ENCODE measurements around the gene AMIGO1.

The AMIGO1 gene

DNA sequence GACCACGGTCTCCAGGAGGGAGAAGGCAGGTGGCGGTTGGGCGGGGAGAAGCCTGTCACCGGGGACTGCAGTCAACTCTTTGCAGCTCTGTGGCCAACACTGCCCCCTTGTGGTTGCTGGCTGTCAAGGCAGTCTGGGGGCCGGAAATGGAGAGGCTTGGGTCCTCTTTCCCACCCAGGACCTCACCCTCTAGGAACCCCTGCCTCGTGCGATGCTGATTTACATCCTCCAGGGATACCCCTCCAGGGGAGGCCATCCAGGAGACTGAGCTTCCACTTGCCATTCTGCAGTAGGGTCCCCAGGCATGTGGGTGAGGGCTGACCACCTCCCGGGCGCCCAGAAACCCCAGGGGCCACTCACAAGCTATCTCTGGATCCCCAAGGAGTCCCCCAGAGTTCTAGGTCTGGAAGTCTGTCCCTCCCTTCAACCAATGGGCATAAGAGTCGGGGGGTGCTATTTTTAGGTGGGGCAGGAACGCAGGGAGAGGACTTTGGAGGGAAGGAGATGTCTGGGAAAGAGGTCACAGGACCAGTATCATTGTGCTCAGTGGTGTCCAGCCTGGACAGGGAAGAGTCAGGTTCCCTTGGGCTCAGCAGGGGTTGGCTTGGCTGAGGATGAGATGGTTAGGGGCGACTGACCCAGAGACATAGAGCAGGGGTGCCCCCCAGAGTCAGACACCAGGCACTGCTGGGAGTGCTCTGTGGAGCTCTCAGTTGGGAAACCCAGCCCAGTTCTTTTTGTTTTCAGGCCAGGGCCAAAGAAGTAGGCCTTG lies 23.0 kb upstream of the AMIGO1 start:
- peak; percentile 87 for DNase-seq

DNA sequence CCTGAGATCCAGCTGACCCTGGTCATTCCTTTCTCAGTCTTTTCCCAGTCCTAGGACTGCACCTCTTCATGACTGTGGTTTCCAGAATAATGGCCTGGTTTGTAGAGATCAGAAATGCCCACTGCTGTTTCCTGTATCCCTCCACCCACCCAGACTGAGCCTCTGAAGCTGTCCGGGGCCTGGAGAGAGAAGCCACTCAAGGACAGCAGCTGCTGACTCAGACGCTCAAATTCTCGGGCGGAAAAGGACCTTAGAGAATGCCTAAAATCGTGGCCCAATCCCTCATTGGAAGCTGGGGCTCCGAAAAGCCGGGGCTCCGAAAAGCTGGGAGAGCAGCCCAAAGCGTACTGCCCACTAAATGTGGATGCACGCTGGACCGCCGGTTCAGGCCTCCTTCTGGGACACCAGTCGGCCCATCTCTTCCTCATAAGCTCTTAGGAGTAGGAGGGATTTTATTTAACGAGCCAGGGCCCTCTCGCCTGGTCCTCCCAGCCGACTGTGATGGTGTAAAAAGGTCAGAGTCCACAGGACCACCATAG lies 22.4 kb upstream of the AMIGO1 start:
- no peak for DNase-seq

DNA sequence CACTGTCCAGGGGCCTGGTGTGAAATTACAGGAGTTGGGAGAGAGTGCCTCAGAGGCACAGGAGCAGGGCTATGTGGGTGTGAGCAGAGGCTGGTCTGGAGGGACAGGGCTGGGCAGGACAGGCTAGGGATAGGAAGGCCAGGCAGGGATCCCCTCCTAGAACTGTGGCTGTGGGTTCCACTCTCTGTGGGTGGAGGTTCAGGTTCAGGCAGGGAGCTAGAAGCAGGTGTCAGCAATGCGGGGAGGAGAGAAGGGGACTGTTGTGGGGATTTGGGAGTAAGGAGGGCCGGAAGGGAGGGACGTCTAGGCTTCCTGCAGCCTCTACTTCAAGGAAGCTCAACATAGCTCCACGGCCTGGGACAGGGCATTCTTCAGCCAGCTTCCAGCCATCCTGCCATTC lies 21.9 kb upstream of the AMIGO1 start:
- no peak for DNase-seq

DNA sequence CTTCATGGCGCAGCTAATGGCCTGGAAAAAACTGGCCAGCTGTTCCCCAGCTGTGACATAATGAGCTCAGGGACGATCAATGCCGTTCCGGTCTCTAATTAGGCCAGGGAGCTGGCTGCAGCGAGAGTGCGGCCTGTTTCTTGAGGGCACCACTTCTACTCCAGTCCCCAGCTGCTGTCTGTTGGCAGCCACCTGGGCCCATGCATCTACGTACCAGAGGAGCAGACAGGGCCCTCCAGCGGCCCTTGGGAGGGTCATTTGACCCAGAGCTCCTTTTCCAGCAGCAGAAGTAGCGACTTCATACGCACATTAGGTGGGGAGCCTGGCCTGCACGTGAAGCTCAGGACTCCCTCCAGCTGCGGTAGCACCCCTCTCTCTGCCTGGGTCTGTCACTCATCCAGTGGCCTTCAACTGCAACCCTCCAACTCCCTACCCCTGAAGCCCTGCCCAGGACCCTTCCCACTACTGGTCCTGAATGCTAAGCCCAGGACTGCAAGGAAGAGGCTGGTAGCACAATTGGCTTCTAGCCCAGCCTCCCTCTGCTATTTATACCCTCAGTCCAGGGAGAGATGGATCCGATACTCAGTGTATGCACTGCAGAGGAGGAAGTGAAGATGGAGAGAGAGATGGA lies 21.0 kb upstream of the AMIGO1 start:
- DNase-seq = no peak

DNA sequence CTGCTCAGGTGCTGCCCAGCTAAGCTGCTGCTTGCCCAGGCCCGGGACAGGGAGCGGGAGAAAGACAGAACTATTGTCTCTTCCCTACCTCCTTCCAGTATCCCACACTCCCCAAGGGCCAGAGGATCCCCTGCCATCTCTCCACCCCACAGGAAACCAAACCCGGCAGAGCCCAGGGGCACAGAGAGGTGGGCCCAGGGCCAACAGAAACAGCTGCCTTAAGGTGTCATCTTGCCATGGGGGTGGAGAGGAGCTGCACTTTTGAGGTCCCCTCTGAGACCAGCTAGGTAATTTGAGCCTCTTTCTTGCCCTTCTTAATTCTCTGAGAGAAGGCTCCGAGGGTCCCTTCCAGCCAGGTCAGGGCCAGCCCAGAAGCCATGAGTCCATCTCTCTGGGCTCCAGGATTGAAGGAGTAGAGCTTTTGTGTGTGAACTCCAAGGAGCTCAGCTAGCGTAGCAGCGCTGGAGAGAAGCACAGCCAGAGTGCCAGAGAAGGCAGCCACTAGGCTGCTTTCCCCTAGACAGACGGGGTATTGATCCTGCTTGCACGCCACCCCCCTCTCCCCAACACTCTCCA lies 20.4 kb upstream of the AMIGO1 start:
- DNase-seq = no peak

DNA sequence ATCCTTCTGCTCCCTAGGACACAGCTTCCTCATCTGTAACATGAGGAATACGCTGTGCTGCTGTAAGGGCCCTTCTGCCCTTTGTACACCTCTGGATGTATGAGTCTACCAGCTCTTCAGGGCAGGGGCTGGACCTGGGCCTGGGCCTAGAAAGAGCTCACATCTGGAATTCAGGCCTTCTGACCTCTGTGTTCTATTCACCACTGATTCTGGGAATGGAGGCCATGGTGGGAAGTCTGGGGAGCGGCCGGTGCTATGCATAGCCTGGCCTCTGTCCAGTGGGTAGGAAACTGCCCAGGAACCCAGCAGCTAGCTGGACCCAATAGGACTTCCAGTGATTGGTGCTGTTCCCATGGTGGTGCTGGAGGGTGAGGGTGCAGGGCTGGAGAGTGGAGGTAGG lies 19.2 kb upstream of the AMIGO1 start:
- DNase-seq = no peak

DNA sequence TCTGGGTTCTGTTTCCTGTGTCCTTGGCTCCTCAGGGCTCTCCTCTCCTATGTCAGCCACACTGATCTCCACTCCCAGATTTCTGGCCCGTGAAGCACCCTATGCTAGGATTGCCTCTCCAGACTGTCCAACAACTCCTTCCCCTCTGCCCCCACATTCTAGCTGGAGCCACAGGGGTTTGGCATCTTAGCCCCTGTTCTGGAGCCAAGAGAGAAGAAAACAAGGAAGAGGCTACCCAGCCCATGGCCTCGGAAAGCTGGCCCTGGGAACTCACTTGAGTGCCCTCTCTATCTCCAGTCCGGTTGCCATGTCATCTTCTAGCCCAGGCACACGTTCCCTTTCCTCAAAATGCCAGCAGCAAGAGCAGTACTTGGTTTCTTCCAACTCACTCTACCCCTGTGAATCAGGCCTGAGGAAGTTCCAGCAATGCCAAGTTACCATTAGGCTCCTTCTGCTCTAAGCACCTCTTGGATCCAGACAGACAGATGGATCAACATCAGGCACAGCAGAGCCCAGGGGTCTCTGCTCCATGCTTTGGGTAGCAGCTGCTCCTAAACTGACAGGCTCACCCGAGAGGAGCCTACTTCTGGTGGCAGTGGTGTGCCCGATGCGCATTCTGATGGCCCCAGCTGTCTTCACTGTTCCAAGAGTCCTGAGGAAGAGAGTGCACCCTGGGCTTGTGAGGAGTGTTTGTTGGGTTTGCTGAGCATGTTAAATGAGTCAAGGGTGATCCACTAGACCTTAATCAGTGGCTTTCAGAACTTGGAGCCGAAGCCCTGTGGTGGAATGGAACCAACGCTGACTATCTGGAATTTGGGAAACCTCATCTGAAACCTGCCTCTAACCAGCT lies 18.5 kb upstream of the AMIGO1 start:
- no peak for DNase-seq

DNA sequence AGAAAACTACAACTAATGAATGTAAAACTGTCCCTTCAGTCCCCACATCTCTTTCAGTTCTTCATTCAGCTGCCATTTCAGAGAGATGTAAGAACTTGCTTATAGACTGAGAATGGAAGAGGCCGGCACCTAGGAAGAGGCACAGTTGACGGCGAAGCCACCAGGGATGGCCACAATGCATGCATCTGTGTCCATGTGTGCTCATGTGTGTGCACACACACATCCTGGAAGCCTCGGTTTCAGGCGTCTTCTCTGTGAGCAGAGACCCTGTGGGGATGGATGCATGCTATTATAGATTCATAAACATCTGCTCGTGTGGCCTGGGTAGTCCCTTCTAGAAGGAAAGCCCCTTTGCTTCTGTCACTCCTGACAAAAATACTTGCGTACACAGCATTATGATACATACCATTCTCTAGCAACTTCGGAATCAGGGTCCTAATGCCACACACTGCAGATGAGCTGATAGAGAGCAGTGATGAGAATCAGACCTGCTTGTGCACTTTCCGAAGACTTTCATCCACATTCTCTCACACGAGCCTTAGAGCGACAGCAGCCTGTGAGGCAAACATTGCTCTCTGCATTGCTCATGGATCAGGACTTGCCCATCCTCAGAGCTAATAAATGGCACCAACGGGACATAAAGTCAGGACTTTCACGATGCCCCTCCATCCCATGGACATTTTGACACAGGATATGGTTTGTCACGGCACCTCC lies 17.7 kb upstream of the AMIGO1 start:
- no peak for DNase-seq

DNA sequence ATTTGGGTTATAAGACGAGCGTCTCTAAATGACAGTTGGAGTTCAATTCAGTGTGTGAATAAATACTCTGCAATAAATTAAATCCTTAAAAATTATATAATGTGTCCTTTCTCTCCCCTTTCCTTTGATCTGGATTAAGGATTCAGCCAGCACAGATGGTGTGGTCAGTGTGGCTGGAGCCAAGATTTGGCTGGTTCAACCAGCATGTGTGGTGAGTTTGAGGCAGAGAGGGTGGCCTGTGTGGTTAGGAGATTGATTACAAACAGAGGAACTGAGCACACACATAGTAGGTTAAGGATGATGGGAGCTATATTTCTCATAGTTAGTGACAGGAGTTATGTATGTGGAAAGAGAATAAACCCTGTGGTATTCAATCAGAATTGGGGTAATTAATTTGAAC lies 14.2 kb upstream of the AMIGO1 start:
- DNase-seq = no peak

DNA sequence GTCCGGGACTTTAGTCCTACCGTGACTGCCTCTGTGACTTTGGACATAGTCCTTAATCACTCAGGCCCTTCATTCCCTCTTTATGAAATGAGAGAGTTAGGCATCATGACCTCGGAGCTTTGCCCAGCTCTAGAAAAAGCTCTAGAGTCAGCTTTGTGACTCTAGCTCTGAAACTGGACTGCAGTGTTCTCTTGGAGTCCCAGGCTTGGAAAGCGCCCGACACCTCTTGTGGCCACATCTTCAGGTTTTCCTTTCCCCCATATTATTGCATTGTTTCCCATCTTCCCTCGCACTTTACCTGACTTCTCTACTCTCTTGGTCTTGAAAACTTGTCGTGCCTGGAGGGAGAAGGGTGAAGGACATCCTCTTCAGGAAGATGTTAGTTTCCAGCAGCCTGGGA lies 12.5 kb upstream of the AMIGO1 start:
- no peak for DNase-seq

DNA sequence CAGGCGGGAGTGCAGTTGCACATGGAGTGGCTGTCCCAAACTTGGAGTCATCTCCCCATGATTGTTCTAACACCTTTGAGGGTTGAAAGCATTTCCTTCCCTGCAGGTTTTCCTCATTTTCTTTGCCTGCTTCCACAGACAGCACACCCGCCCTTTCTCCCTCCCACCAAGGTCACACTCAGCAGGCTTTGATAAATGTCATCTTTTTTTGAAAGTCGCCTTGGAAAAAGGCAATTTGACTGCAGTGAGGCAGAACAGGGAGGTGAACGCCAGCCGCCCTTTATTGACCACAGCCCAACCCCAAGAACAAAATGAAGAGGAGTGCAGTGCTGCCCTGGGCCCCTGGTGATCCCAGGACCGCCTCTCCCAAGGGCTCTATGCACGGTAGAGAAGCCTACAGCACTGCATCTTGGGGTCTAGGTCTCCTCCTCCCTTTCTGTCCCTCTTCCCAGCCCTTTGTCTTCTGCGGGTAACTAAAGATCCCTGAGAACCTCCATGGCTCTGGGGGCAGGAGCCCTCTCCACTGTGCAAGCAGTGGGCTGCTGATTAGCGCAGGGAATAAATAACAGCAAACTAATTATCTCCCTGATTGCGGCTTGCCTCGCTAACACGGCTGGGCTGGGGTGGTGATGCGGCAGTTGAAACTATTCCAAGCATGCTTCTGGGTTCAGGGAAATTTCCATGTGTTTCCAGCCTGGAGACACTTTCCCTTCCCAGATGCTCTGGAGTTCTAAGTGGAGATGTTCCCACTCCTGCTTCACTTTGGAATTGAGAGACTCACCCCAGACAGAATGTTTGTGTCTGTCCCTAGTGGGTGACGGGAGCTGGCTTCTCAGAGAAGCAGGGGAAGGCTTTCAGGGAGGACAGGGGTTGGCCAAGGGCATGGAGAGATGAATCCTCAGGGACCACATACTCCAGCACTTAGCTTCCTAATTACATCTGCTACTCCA lies 11.8 kb upstream of the AMIGO1 start:
- no peak for DNase-seq

DNA sequence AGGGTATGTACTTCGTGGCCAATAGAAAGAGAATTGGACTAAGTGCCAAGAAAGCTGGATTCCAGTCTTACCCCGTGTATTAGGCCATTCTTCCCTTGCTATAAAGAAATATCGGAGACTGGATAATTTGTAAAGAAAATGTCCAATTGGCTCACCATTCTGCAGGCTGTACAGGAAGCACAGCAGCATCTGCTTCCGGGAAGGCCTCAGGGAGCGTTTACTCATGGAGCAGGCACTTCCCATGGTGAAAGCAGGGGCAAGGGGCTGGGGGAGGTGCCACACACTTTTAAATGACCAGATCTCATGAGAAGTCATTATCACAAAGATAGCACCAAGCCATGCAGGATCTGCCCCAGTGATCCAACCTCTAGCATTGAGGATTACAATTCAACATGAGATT lies 7.8 kb upstream of the AMIGO1 start:
- no peak for DNase-seq

DNA sequence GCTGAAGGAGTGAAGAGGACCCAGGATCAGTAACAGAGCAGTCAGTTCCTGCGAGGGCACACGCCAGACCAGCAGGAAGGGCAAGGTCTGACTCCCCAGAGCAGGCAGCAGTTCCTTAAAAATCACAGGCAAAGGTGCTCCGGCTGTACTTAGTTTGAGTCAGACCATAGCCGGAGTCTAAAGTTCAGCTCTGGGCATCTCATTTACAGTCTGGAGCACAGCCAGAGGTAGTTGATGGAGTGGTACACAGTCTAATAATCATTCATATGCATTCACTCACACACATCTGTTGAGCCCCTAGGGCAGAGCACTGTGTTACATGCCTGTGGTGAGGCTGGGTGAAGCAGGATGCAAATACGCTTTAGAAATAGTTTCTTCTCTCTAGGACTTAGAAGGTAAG lies 7.3 kb upstream of the AMIGO1 start:
- DNase-seq = no peak

DNA sequence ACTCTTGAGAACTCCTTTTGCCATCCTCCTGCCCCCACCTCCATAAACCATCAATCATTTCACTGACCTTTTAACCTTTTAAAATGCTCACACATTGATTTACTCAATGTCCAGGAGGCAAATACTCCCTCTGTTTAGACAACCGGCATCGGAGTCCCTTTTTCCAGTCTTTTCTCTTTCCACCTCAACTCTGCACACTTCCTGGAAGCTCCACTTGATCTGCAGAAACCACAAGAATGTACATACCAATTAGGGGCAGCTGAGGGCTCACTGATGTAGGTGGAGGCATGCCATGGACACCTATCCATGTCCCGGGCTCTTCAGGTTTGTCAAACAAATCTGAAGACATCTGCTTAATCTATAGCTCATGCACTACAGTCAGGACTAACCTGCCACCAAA lies 5.3 kb upstream of the AMIGO1 start:
- DNase-seq = no peak

DNA sequence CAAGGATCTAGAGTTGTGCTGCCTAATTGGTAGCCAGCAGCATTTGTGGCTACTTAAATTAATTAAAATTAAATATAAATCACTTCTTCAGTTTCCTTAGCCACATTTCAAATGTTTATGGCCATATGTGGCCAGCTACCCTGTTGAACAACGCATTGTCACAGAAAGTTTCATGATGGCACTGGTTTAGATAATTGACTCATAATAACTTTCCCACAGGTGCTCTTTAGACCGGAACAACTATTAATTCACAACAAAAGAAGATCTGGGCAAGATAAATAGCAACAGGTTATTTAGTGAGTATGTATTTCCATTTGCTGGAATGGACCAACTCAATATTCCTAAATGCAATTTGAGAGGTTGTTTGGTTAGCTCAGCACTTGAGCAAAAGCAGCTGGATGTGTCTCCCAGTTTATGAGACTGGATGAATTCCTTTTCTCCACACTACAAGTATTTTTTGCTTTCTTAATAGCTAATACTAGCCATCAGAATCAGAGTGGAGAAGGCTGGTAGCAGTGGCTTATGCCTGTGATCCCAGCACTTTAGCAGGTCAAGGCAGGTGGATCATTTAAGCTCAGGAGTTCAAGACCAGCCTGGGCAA lies 3.7 kb upstream of the AMIGO1 start:
- no peak for DNase-seq

DNA sequence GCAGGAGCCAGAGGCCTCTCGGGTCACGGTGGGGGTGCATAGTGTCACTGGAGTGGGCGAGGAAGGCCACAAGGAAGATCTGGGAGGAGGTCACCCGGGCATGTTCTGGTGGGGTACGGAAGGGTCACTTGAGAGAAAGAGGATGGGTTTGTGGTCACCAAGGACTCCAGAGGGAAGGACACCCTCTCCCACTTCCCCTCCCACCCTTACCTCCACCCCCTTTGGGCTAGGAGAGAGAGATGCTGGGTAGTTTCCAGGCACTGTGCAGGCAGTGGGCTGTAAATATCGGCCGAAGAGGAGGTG lies 703 bp downstream of the AMIGO1 start:
- DNase-seq = no peak

DNA sequence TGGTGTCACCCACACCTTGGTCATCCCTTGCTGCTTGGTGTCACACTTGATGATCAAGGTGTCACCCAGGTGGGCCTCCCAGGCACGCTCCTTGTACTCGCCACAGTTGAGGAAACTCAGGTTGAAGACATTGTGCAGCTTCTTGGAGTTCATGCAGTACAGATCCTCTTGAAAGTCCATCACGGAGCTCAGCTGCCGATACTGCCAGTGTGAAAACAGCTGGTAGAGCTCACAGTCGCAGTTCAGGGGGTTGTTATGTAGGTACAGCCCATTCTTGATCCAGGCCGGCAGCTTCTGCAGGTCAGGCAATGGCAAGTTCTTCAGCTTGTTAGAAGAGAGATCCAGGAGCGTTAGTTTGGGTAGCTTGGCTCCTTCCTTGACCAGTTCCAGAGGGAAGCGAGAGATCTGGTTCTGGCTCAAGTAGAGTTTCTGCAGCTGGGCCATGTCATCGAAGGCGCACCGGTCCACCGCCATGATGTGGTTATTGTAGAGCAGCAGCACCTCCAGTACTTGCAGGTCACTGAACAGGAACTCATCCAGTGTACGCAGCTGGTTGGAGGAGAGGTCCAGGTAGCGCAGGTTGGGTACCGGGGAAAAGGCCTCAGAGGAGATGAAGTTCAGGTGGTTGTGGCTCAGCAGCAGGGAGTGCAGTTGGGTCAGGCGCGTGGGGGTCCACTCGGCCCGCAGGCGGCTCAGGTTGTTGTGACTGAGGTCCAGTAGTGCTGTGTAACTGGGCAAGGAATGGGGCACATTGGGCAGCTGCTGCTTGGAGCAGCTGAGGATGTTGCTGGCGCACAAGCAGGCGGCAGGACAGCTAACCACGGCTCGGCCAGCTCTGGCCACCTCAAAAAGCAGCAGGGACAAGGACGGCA lies 1.3 kb downstream of the AMIGO1 start:
- DNase-seq = no peak

DNA sequence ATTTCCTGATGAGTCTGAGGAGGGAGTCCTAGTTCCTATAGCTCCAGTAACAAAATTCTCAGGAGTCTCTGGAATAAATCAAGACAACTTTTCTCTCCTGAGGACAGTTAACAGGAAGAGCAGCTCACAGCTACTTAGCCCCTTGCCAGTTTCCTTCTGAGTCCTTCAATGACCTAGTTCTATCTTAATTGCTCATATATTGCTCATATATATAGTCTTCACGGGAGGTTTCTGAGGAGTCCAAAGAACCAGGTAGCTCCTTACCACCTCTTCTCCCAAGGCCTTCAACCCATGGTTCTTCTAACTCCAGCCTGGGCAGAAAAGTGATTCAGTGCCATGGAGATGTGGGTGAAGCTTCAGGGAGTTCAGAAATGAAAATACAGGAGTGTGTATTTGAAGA lies 4.6 kb downstream of the AMIGO1 start:
- DNase-seq = no peak

DNA sequence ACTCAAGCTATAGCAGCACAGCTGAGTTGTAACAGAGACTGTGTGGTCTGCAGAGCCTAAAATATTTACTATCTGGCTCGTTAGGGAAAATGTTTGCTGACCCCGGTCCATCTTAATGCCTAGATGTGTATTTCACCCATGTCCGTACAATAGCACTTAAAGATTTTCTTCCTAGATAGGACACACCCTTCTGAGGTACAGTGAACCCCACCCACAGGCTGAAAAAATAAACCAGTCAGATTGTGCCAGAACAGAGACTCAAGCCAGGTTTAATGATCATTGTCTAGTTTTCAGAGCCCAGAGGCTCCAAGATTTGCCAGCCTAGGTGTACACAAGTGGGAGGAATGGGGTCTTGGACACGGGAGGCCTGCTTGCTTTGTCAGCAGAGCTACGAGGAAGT lies 5.6 kb downstream of the AMIGO1 start:
- DNase-seq = no peak

DNA sequence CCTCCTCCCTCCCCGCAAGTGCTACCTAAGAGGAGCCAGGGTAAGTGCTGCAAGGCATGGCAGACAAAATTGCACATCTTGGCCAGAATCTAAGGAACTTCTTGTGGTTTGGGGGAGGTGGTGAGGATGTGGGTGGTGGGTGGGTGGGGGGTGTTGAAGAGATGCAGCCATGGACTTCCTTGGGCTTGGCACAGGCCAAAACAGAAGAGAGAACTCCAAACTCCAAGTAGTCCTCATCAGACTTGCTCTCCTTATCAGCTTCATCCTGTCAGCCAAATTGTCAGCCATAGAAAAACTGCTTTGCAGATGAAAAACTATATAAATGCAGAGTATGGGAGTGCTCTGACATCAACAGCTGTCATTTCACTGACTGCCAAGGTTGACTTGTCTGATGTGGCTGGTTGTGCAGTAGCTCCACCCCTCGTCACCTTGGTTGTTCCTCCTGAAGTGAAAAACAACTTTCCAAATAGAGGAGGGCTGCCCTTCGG lies 7.1 kb downstream of the AMIGO1 start:
- no peak for DNase-seq
